BE2C (cell line): ENCODE measurements around the gene FBXW2.

Experiments
- DNase-seq: peaks from one replicate; pipeline ENCODE4 v3.0.0-alpha.2; 2020
- H3K27me3 ChIP-seq: fragments of 250-450 bp; sonication (Bioruptor Pico); 2 replicates; pipeline ENCODE4 v1.5.1; 2020; ENCODE audit warnings: mild to moderate bottlenecking
- H3K36me3 ChIP-seq: fragments of 250-450 bp; sonication (Bioruptor Pico); 2 replicates; pipeline ENCODE4 v1.5.1; 2020; ENCODE audit warnings: mild to moderate bottlenecking
- H3K4me1 ChIP-seq: fragments of 250-450 bp; sonication (Bioruptor Pico); 2 replicates; pipeline ENCODE4 v1.5.1; 2020
- H3K4me3 ChIP-seq: 2 replicates; pipeline ENCODE4 v1.5.1; 2011; ENCODE audit warnings: low read depth, low read length
- H3K9me3 ChIP-seq: fragments of 250-450 bp; sonication (Bioruptor Pico); 2 replicates; pipeline ENCODE4 v1.5.1; 2020
- TF ChIP-seq, protein P1 (sequence below): IDR thresholded peaks from 2 replicates; pipeline ENCODE4 v1.5.1; 2012; ENCODE audit warnings: mild to moderate bottlenecking, low read depth, low read length

FBXW2 gene

DNA sequence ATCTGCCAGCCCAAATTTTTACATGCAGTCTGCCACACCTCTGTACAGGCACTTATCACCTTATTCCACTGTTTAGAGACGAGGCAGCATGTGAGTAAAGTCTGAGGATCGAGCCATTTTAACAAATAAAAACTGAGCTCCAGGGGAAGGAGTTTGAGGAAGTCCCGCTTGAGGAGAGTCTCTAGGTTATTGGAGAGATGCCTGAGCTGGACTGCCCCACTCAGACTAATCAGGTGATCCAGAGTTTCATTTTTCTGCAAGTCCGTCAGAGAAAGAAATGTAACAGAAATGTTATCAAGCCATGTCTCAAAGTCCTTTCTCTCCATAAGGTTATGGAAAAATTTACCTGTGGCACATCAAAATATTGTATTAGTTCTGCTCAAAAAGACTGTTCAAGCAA is 5.3 kb downstream of the FBXW2 start:
- no peak for DNase-seq
- Histone ChIP-seq H3K27me3 (no peaks in the 10 kb centered on the region), H3K9me3 (no peaks in the 10 kb centered on the region), H3K36me3 (peaks cover 31% of the 10 kb centered on the region), H3K4me1 (no peaks in the 10 kb centered on the region), H3K4me3 (no peak overlapping the region)
- TF ChIP-seq, protein P1, sequence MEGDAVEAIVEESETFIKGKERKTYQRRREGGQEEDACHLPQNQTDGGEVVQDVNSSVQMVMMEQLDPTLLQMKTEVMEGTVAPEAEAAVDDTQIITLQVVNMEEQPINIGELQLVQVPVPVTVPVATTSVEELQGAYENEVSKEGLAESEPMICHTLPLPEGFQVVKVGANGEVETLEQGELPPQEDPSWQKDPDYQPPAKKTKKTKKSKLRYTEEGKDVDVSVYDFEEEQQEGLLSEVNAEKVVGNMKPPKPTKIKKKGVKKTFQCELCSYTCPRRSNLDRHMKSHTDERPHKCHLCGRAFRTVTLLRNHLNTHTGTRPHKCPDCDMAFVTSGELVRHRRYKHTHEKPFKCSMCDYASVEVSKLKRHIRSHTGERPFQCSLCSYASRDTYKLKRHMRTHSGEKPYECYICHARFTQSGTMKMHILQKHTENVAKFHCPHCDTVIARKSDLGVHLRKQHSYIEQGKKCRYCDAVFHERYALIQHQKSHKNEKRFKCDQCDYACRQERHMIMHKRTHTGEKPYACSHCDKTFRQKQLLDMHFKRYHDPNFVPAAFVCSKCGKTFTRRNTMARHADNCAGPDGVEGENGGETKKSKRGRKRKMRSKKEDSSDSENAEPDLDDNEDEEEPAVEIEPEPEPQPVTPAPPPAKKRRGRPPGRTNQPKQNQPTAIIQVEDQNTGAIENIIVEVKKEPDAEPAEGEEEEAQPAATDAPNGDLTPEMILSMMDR, result no peak

DNA sequence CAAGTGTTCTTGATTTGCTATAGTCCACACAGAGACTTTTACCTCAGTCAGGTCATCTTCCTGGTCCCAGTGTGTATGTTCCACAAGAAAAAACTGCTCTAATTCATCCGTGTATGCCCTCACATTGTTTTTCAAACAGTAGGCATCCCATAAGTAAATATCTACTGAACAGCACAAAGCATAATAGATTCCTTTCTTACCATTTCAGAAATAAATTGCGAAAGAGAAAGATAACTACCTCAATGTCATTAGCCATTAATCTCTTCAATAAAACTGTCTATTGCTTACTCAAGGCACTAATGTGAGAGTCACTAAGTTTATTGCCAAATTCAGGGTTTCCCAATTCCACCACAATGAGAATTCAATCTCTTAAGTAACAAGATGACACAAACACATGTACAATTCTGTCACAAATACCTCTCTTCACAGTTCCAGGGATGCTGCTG is 9.6 kb downstream of the FBXW2 start:
- Histone ChIP-seq H3K4me1 (no peaks in the 10 kb centered on the region), H3K4me3 (no peak overlapping the region), H3K36me3 (peaks cover 27% of the 10 kb centered on the region), H3K9me3 (no peaks in the 10 kb centered on the region), H3K27me3 (no peaks in the 10 kb centered on the region)
- TF ChIP-seq, protein P1, result no peak
- no peak for DNase-seq

DNA sequence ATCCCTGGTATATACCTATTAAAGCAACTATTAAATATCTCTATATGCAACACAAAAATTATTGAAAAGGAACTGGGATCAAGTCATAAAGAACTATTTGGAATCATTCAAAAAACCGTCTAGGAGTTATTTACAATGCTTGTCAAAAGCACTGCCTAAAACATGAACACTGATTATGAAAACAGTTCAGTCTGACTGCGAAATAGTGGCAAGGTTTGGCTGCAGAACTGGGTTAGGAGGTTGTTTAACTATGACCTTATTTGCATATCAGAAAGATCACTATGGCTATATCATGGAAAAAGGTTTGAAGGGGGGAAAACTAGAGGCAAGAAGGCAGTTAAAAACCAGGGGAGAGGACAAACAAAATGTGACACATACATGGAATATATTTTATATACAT is 12.0 kb downstream of the FBXW2 start:
- H3K36me3 ChIP-seq, result peaks cover 21% of the 10 kb centered on the region
- H3K27me3 ChIP-seq, result no peaks in the 10 kb centered on the region
- no peaks in the 10 kb centered on the region for H3K9me3 ChIP-seq
- no peak overlapping the region for H3K4me3 ChIP-seq
- no peaks in the 10 kb centered on the region for H3K4me1 ChIP-seq
- TF ChIP-seq, protein P1, result no peak
- no peak for DNase-seq

DNA sequence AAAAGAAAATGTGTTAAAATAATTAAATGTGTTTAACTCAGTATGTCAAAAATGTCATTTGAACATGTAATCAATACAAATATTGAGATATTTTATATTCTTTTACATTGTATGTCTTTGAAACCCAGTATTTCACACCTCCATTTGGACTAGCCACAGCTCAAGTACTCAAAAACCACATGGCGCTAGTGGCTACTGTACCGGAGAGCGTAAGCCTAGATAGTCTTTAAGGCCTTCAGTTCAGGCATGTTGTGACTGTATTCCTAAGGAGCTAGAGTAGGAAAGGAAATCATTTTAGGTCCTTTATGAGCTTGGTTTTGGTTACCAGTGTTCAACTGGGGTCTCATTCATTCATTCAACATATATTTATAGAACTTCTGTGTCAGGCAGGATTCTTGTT is 12.8 kb downstream of the FBXW2 start:
- Histone ChIP-seq H3K4me3 (no peak overlapping the region), H3K4me1 (no peaks in the 10 kb centered on the region), H3K9me3 (no peaks in the 10 kb centered on the region), H3K27me3 (no peaks in the 10 kb centered on the region), H3K36me3 (peaks cover 21% of the 10 kb centered on the region)
- no peak for DNase-seq
- TF ChIP-seq, protein P1, result no peak

DNA sequence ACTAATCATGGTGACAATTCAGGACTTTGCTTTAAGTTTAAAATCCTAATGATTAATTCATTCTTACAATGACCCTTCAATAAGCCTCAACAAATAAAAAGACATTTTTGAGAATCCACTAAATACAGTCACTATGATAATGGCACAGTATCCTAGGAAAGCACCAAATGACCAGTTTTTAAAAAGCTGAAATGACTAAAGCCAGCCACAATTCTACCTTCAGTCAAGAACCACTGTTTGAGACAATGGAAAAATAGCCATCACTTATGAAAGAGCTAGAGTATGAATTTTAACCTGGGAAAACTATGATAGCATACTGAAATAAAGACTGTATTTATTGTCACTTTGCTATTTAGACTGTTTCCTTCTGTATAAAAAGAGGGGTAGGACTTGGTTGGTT is 14.0 kb downstream of the FBXW2 start:
- Histone ChIP-seq H3K9me3 (no peaks in the 10 kb centered on the region), H3K36me3 (peaks cover 27% of the 10 kb centered on the region), H3K27me3 (no peaks in the 10 kb centered on the region), H3K4me3 (no peak overlapping the region), H3K4me1 (no peaks in the 10 kb centered on the region)
- no peak for DNase-seq
- TF ChIP-seq, protein P1, result no peak

DNA sequence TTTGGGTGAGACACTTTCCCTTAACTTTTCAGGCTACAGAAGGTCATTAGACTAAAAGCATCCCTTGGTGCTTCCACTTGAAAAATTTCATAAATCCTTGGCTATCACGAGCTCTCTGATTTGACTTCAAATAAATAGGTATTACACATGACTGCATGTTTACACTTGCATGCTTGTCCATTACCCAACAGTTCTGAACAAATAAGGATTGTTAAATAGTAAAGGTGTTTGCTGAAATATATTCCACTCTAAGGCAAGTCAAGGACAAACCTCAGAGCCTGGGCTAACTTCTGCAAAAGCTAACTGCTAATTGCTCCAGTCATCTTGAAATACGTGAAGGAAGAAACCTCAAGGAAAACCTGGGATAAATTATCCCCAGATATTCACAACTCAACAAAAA is 14.5 kb downstream of the FBXW2 start:
- Histone ChIP-seq H3K27me3 (no peaks in the 10 kb centered on the region), H3K4me1 (no peaks in the 10 kb centered on the region), H3K9me3 (no peaks in the 10 kb centered on the region), H3K36me3 (peaks cover 30% of the 10 kb centered on the region), H3K4me3 (no peak overlapping the region)
- TF ChIP-seq, protein P1, result no peak
- no peak for DNase-seq
